GM08714 (cell line): ENCODE results near the gene ARHGAP24.

Source experiments
- H3K4me3 ChIP-seq: fragments of 200-500 bp; sonication (Bioruptor generic); 2 replicates; pipeline ENCODE4 v1.5.1; 2014; ENCODE audit warnings: mild to moderate bottlenecking, low read length, inconsistent platforms
- ZNF274 ChIP-seq: IDR thresholded peaks from 2 replicates; pipeline ENCODE4 v1.6.1; 2012; ENCODE audit warnings: mild to moderate bottlenecking, low read depth, low read length

ARHGAP24 gene

DNA sequence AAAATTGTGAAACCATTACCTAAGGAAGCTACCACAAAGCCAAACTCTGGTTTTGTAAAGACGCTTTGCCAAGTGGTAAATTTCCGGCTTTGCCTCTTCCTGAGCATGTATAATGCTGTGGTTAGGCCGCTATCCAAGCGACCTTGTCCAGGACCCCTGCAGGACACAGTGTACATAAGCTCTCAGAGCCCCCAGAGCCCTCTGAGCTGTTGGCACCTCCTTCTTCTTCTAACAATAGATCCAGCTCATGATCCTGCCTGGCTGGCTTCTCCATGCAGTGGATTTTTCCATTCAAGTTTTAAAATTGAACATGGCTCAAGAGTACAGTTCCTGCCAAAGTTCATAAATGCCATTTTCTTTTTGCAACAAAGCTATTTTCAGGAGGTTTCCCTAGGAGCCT, 558.2 kb downstream of the ARHGAP24 start:
- TF ChIP-seq ZNF274: no peak
- no peak overlapping the region for H3K4me3 ChIP-seq

DNA sequence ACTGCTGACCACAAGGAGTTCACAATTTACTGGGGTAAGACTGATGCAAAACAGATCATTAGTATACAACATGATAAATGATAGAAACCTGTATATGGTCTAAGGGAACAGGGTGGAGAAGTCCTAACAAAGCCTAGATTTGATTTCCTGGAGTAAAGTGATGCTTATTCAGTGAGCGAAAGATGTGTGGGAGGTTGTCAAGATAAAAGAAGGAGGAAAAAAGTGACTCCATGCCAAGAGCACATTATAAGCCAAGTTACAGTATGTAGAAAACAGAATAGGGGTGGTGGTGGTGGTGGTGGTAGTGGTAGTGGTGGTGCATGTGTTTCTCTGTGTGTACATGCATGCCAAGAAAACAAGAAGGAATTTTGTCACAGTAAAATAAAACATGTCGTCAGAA, 559.7 kb downstream of the ARHGAP24 start:
- TF ChIP-seq ZNF274: no peak

DNA sequence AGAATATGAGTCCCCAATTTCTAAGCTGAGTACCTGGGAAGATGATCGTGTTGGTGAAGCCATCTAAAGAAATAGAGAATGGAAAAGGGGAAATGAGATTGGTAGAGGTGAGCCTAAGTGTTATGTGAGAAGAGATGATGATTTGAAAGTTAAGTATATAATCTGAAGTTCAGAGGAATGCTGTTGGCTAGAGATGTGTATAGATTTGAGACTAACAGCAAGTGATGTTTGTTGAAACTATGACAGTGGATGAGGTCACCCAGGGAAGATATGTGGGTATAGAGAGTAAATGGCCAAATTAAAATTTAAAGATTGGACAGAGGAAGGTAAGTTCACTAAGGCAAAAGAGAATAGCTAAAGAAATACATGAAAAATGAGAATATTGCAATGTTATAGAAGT, 560.7 kb downstream of the ARHGAP24 start:
- H3K4me3 ChIP-seq: no peak overlapping the region

More for the DNA sequence above, 559.7 kb downstream of the ARHGAP24 start:
- H3K4me3 ChIP-seq: no peak overlapping the region

DNA sequence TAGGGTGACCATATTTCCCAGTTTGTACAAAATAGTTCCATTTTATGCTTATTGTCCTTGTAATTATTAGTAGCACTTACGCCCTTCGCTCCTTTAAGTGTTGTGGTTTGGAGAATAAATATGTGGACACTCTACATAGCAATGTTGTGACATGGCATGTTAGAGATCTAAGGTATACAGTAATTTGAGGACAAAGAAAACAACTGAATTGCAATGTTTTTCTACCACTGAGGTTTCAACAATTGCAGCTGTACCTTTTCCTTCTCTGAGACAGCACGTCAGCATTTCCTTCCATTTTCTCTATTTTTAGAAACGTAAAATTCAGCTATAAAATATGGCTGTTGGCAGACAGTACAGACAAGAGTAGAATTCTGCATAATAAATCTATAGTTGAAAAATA, 561.8 kb downstream of the ARHGAP24 start:
- H3K4me3 ChIP-seq: no peak overlapping the region
- TF ChIP-seq ZNF274: no peak

More for the DNA sequence above, 560.7 kb downstream of the ARHGAP24 start:
- TF ChIP-seq ZNF274: no peak

DNA sequence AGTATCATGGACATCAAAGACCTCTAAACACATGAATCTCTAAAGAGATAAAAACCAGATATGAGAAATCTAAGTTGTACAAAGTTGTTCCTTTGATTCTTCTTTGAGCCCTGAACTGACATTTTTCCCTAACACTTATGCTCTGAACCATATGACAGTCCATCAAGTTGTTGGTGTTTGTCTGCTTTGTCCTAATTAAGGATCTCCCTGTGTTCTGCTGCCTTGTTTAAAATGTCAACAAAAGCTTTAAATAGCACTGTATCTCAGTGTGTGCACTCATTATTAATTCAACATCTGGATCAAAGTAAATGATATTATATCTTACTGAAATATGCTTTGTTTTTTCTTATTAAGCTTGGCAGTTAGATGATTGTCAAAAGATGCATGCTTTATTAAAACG, 563.1 kb downstream of the ARHGAP24 start:
- H3K4me3 ChIP-seq: no peak overlapping the region
- TF ChIP-seq ZNF274: no peak

DNA sequence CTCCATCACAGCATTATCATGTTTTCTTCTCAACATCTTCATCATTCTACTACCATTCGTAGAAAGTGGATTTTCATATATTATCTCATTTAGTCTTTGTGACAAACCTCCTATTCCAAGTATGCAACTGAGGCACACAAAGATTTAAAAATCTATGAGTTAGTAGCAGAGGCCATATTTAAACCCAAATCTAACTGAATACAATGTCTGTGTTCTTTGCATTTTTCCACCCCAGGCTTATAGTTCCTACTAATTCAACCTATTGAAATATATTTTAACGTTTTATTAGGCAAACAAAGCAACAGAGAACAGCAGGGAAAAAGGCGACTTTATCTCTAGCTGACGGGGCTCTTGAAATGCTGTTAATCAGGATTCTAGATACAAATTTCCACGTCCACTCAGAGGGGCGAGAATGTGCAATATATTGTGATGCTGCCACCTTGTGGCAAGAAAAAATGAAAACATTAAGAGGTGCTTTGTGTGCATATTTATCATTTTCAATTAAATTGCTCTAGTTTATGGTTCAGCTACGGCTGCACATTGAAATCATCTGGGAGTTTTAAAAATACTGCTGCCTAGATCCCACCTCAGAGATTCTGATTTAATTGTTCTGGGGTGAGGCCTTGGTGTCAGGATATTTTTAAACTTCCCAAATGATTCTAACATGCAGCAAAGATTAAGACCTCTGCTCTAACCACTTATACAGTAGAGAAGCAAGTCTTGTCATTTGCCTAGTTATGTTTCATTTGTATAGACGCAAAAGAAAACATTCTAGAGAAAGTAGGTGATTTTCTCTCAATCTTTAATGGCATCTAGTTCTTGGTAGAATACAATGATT, 569.0 kb downstream of the ARHGAP24 start:
- no peak overlapping the region for H3K4me3 ChIP-seq
- TF ChIP-seq ZNF274: no peak

DNA sequence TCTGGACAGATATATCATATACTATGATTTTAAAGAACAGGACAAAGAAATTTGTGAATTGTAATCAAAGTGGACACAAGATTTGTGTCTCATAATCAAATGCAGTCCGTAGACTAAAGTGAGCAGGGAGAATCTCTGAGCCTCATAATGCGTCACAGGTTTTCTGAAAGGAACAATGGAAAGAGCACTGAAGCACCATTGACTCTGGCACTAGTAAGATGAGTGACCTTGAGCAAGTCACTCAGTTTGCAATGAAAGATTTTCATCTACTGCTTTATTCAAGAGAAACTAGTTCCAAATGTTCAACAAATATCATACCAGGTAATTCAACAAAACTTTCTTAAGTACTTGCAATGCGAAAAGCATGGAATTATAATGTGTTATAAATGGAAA, 569.6 kb downstream of the ARHGAP24 start:
- no peak for TF ChIP-seq ZNF274
- H3K4me3 ChIP-seq: no peak overlapping the region

DNA sequence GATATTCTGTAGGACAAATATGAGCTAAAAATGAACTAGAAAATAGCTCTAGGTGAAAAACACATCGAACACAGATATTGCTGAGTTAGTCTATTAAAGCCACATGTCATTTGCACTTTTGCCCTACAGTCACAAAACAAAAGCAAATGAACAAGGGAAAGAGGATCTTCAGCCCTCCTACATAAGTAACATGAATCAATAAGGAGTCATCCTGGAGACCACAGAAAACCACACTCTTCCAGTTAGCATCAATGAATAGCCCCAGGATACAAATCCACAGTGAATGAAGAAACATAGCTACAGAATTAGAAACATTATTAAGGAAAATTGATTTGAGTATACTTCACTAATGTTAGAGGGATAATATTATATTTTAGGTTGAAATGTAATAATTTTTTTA, 573.5 kb downstream of the ARHGAP24 start:
- H3K4me3 ChIP-seq: no peak overlapping the region
- TF ChIP-seq ZNF274: no peak

DNA sequence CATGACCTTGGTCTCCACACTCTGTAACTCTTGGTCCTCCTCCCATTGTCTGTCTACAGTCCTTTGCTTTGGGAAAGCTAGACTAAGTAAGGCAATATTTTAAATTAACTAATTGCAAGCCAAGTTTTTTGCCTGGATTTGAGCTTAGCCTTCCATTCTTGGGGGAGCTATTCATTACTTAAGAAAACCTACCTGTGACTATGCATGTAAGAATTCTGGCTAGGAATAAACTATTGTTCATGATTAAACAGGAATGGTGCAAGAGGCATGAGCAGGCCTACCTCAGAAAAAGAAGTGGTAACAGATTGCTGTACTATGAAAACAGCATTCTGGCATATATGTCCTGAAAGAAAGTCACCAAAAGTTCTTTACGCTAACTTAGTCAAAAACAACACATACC, 575.5 kb downstream of the ARHGAP24 start:
- no peak overlapping the region for H3K4me3 ChIP-seq
- TF ChIP-seq ZNF274: no peak
